Aorta (tissue), 5 donors: ENCODE measurements around the gene MGA. TPM values are rescaled to one million over a fixed set of nuclear protein-coding genes. Genes with fewer than 3 reads are reported as not detected.

Experiments
- ATAC-seq: fragments of 200-7000 bp; cut with Tn5 transposase; one replicate; pipeline ENCODE4 v1.9.1; 2022; ENCODE audit warnings: moderate library complexity; ENCODE audit not compliant: low FRiP score
- DNase-seq, 2 donors: peaks; one replicate each; pipeline ENCODE4 v3.0.0-alpha.2; 2020
- H3K27ac ChIP-seq, 2 donors: one replicate each; pipeline ENCODE4 v1.5.1; 2013; ENCODE audit warnings: low read length in 2 of 2, mild to moderate bottlenecking in 2 of 2, moderate library complexity in 2 of 2, control low read depth in 1 of 2, inconsistent platforms in 1 of 2, low read depth in 1 of 2
- H3K27me3 ChIP-seq, 2 donors: one replicate each; pipeline ENCODE4 v1.6.1; 2013; ENCODE audit warnings: control low read depth in 1 of 2, low read length in 1 of 2, mild to moderate bottlenecking in 1 of 2, moderate library complexity in 1 of 2; ENCODE audit not compliant: insufficient read depth in 2 of 2, control insufficient read depth in 1 of 2
- H3K36me3 ChIP-seq, 2 donors: one replicate each; pipeline ENCODE4 v1.6.1; 2013; ENCODE audit warnings: control low read depth in 1 of 2, low read length in 1 of 2, mild to moderate bottlenecking in 1 of 2; ENCODE audit not compliant: insufficient read depth in 2 of 2, control insufficient read depth in 1 of 2
- H3K4me1 ChIP-seq, 2 donors: one replicate each; pipeline ENCODE4 v1.6.1; 2013; ENCODE audit warnings: low read length in 2 of 2, control low read depth in 1 of 2, mild to moderate bottlenecking in 1 of 2, moderate library complexity in 1 of 2; ENCODE audit not compliant: insufficient read depth in 2 of 2, control insufficient read depth in 1 of 2
- H3K4me3 ChIP-seq, 2 donors: one replicate each; pipeline ENCODE4 v1.5.1; 2013; ENCODE audit warnings: low read length in 2 of 2, control low read depth in 1 of 2, mild to moderate bottlenecking in 1 of 2
- H3K9me3 ChIP-seq: one replicate; pipeline ENCODE4 v1.6.1; 2013; ENCODE audit warnings: mild to moderate bottlenecking, low read length; ENCODE audit not compliant: control insufficient read depth
- WGBS, 2 donors: extraction: QIAGEN DNeasy Blood & Tissue Kit; methylation state at CpG; one replicate each; pipeline ENCODE4 v1.1.7; 2013; 5-methylcytosine and 5-hydroxymethylcytosine counted together
- intact Hi-C, 2 donors: fragments of 100-400 bp; cut with DNase I; formaldehyde crosslinking; loops; one replicate each; pipeline versions ENCODE4 v1.14.2 to v1.15.0; 2022
- polyA plus RNA-seq, 2 donors: library from polyadenylated mRNA; stranded (reverse); fragments of 200-250 nt; gene quantifications; one replicate each; pipeline ENCODE4 v1.2.3, GENCODE V29; 2013
- total RNA-seq, 2 donors: library from RNA; stranded (reverse); fragmentation: NEBNext Ultra II Directional; extraction: Animal tissue kit (Norgen Biotek cat#: 25700); gene quantifications; one replicate each; pipeline ENCODE4 v1.2.1, GENCODE V29; 2021
- donor health status: healthy with polysubstance abuse.
- donor health status: Bipolar disorder and iron deficiency.
- donor health status: DM: no; HTN: no; CAD: no.
- donor health status: DM: no; HTN: no; CAD: no.
- donor health status: DM: yes; HTN: yes; CAD: no.

Gene MGA
- total and polyA plus RNA-seq, 4 donors, result 1.9 to 46.6 (median 25.1) TPM

DNA sequence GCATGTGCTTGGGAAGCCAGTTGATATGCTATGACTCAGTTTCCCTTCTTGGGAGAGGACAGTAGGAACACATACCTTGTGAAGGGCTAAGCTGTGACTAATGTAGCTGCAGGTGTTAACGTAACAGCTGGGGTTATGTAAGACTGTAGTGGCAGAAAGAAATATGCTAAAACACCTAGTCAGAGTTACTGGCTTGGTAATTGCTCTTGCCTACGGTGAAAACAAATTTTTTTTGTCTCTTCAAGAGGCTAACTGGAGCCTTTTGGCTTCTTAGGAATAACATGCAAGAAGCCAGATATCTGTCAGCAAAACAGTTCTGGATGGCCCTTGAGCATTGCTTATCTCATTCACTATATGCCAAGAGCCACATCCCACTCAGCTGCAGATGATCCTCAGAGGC lies 115.4 kb downstream of the MGA start:
- Histone ChIP-seq H3K36me3 (peaks cover 0 to 1% of the 10 kb centered on the region in 2 donors), H3K9me3 (no peaks in the 10 kb centered on the region), H3K27ac (no peak overlapping the region), H3K4me1 (peaks cover 5 to 10% of the 10 kb centered on the region in 2 donors), H3K27me3 (no peaks in the 10 kb centered on the region), H3K4me3 (peak overlapping the region; percentile 19 to 66)
- intact Hi-C loops, result no loop called here
- DNase-seq, result no peak
- 8 to 13% methylated on average over 2 of the region's 2 CpGs for WGBS, 2 donors
- ATAC-seq, result no peak

DNA sequence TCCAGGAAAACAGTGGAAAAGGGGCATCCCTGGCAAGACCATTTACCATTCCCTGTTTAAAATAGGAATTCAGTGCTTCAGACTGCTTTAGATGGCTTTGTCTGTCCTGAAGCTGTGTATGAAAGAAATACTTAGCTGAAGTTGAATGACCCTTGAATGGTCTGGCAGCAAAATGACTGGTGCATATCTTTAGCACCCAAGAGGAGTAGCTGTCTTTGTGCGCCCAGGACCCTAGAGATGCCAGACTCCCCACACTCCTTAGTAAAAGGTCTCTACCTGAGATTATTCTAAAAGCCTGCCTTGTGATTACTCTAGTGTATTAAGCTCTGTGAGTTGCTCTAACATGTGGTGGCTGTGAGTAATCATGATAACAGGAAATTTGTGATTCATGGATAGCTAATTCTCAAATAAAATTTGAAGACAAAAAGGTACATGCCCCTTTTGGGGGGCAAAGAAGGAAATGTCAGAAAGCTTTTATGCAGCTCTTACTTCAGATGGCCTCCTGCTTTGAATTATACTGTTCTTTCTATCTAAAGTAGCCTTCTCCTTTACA lies 117.3 kb downstream of the MGA start:
- Histone ChIP-seq H3K36me3 (peaks cover 0 to 1% of the 10 kb centered on the region in 2 donors), H3K4me1 (peaks cover 5 to 10% of the 10 kb centered on the region in 2 donors), H3K9me3 (no peaks in the 10 kb centered on the region), H3K27me3 (no peaks in the 10 kb centered on the region), H3K27ac (no peak overlapping the region), H3K4me3 (no peak overlapping the region)
- ATAC-seq (no peak), DNase-seq (no peak)
- intact Hi-C loops, result no loop called here
- 69 to 73% methylated on average over 1 of the region's 1 CpG for whole genome bisulfite sequencing, 2 donors

DNA sequence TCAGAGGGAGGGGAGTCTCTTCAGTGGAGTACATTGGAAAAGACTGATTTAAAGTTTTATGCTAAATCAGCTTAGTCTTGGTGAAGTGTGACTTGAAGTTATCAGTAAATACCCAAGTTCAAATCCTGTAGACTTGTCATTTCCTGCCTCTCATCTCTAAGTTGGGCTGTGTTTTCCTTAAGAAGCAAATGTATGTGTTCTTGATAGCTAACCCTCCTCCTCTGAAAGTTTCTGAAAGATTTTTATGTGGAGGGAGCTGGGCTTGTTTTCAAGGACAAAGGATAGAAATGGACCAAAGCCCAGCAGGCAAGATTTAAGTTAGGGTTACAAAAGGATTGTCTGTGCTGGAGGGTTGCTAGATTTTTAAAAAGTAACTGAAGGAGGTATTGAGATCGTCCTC lies 118.3 kb downstream of the MGA start:
- no peak for ATAC-seq
- intact Hi-C loops, result no loop called here
- Histone ChIP-seq H3K27me3 (no peaks in the 10 kb centered on the region), H3K4me3 (no peak overlapping the region), H3K9me3 (no peaks in the 10 kb centered on the region), H3K27ac (no peak overlapping the region), H3K4me1 (peaks cover 5 to 10% of the 10 kb centered on the region in 2 donors), H3K36me3 (peaks cover 0 to 1% of the 10 kb centered on the region in 2 donors)
- WGBS, 2 donors, result 76 to 77% methylated on average over 1 of the region's 1 CpG
- DNase-seq, result no peak

DNA sequence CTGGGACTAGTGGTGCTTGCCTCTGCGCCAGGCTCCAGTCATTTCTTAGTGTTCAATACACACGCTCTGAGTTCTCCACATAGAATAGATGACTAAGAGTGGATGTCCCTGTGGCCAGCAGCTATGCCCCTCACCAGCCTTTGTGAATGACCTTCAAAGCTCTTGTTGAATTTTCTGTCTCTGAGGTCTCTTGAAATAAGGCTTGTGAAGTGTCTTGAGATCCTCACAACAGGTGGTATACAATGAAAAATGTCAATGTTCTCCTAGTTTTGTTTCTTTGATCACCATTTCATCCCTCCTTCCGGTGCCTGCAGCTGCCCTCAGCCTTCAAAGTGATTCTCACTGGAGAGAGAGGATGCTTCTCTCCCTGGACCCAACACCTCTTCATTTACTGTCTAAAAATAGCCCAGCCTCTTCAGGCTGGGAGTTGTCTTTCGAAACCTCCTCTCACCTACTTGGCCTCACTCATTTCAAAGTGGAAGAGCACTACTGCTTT lies 119.5 kb downstream of the MGA start:
- 87 to 89% methylated on average over 4 of the region's 4 CpGs for WGBS, 2 donors
- intact Hi-C loops, result no loop called here
- ATAC-seq, result no peak

DNA sequence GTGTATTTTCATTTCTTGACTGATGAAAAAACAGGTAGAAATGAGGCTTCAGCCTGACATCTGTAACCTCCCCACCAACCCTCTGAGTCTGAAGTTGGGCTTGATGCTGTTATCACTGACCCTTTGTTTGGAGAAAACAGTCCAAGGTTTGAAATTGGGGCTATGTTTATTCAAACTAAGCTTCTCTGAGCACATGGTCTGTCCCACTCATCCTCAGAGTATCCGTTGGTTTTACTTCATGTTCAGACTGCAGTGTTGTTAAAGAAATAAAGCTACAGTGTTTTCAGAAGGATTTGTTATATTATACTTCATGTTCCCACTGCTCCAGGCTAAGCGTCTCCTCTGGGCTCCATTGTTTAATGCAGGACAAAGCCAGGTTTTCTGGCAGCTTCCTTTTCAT lies 120.1 kb downstream of the MGA start:
- ATAC-seq (no peak), DNase-seq (no peak)
- Histone ChIP-seq H3K27me3 (no peaks in the 10 kb centered on the region), H3K4me1 (peaks cover 5 to 10% of the 10 kb centered on the region in 2 donors), H3K27ac (no peak overlapping the region), H3K9me3 (no peaks in the 10 kb centered on the region), H3K4me3 (no peak overlapping the region), H3K36me3 (peaks cover 0 to 1% of the 10 kb centered on the region in 2 donors)
- WGBS, 2 donors, result 16 to 19% methylated on average over 2 of the region's 2 CpGs
- intact Hi-C loops, result no loop called here

More for the DNA sequence above, 119.5 kb downstream of the MGA start:
- Histone ChIP-seq H3K27me3 (no peaks in the 10 kb centered on the region), H3K27ac (no peak overlapping the region), H3K4me3 (no peak overlapping the region), H3K36me3 (peaks cover 0 to 1% of the 10 kb centered on the region in 2 donors), H3K9me3 (no peaks in the 10 kb centered on the region), H3K4me1 (peaks cover 5 to 10% of the 10 kb centered on the region in 2 donors)
- no peak for DNase-seq

DNA sequence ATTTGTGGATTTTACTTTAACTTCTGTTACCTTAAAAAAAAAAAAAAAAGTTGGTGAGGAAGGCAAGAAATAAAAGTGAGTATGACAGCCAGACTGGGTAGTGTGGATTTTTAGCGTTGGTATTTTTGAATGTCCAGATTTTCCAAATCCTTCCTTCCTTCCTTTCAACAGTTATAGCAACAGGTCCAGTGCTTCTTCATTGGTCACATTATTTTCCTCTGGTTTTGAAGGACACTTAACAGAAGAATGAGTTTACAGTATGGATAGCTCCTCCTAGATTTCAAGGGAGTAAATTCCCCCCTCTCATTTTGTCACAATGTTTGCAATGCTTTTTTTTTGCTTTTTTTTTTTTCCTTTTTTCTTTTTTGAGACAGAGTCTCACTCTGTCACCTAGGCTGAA lies 120.5 kb downstream of the MGA start:
- intact Hi-C loops, result no loop called here
- no peak for DNase-seq
- Histone ChIP-seq H3K4me3 (no peak overlapping the region), H3K36me3 (peaks cover 0 to 1% of the 10 kb centered on the region in 2 donors), H3K4me1 (peaks cover 5 to 6% of the 10 kb centered on the region in 2 donors), H3K27ac (no peak overlapping the region), H3K9me3 (no peaks in the 10 kb centered on the region), H3K27me3 (no peaks in the 10 kb centered on the region)
- ATAC-seq, result no peak
- WGBS, 2 donors, result 9 to 15% methylated on average over 1 of the region's 1 CpG

DNA sequence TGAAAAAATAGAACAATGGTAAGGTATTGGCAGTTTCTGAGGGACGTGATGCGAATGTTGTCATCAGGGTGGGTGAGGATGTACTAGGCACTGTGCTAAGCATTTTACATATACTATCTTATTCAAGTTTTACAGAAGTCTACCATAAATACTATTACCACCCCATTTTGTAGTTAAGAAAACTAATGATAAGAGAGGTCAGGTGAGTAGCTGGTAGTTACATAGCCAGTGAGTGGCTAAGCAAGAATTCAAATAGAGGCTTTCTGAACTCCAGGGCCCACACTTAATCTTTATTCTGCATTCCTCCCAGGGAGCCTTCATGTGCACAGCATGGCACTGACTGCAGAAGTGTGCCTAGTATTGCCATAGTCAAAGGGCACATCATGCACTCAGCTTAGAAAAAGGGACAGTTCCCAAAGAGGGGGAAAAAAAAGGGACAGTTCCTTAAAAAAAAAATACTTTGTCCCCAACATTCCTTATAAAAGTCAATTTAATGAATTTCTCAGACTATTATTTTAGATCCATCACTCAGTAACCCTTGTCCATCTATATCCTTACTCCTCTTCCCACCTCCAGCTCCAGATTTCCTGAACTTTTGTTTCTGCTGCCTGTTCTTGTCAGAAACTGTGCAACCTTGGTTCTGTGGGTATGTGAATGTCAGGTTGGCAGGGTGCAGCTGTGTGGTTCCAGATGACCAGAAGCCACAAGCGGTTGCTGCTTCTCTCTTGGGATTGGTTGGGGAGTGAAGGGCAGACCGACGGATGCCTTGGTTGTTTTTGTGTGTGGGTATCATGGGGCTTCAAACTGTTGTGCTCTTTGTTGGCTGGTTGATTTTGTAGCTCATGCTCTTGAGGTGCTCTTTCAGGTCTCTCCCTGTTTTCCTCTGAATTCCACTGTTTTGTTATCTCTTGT lies 122.4 kb downstream of the MGA start:
- ATAC-seq (no peak), DNase-seq (no peak)
- 87 to 92% methylated on average over 5 of the region's 5 CpGs for WGBS, 2 donors
- intact Hi-C loops, result no loop called here
- Histone ChIP-seq H3K27ac (no peak overlapping the region), H3K9me3 (no peaks in the 10 kb centered on the region), H3K4me3 (no peak overlapping the region), H3K4me1 (peaks cover 1 to 5% of the 10 kb centered on the region in 2 donors), H3K27me3 (no peaks in the 10 kb centered on the region), H3K36me3 (peaks cover 0 to 1% of the 10 kb centered on the region in 2 donors)

DNA sequence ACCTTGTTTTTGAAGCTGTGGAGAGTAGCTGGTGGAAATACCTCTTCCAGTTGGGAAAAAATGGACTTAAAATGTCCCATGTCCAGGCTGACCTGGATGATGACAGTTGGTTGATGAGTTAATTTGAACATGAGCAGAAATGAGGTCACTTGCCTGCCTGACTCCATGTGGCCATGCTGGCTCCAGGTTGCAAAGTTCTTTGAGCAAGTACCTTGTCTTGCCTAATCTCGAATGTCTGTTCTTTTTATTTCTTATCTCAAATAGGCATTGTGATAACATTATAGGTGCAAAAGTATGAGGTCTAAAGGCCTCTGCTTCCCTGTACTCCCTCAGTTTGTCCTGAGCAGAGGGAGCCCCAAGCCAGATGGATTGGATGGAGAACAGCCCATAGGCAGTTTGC lies 123.1 kb downstream of the MGA start:
- intact Hi-C loops, result no loop called here
- no peaks in the 10 kb centered on the region for H3K9me3 ChIP-seq
- WGBS, 2 donors, result 45 to 72% methylated on average over 1 of the region's 1 CpG
- H3K27me3 ChIP-seq, result no peaks in the 10 kb centered on the region
- DNase-seq (no peak), ATAC-seq (no peak)
- H3K4me3 ChIP-seq, result no peak overlapping the region
- no peak overlapping the region for H3K27ac ChIP-seq
- peaks cover 1 to 5% of the 10 kb centered on the region in 2 donors for H3K4me1 ChIP-seq
- peaks cover 0 to 1% of the 10 kb centered on the region in 2 donors for H3K36me3 ChIP-seq
